DND-41 (cell line): Measurements from ENCODE around the gene BSG.
"Not testable (repeated sequence)": the region's sequence is repeated elsewhere in the genome, so short reads cannot be mapped to it uniquely, and the experiment has no call there.

Source experiments
- CTCF ChIP-seq: IDR thresholded peaks from 2 replicates; pipeline ENCODE4 v1.5.1; 2012; ENCODE audit warnings: borderline replicate concordance, low read length, moderate library complexity, mild to moderate bottlenecking; ENCODE audit not compliant: poor library complexity, severe bottlenecking; ENCODE audit errors: extremely low read depth
- EZH2 ChIP-seq: IDR thresholded peaks from 3 replicates; pipeline ENCODE4 v1.6.1; 2012; ENCODE audit warnings: borderline replicate concordance, low read depth, mild to moderate bottlenecking, moderate library complexity, low read length, inconsistent platforms; ENCODE audit not compliant: severe bottlenecking

DNA sequence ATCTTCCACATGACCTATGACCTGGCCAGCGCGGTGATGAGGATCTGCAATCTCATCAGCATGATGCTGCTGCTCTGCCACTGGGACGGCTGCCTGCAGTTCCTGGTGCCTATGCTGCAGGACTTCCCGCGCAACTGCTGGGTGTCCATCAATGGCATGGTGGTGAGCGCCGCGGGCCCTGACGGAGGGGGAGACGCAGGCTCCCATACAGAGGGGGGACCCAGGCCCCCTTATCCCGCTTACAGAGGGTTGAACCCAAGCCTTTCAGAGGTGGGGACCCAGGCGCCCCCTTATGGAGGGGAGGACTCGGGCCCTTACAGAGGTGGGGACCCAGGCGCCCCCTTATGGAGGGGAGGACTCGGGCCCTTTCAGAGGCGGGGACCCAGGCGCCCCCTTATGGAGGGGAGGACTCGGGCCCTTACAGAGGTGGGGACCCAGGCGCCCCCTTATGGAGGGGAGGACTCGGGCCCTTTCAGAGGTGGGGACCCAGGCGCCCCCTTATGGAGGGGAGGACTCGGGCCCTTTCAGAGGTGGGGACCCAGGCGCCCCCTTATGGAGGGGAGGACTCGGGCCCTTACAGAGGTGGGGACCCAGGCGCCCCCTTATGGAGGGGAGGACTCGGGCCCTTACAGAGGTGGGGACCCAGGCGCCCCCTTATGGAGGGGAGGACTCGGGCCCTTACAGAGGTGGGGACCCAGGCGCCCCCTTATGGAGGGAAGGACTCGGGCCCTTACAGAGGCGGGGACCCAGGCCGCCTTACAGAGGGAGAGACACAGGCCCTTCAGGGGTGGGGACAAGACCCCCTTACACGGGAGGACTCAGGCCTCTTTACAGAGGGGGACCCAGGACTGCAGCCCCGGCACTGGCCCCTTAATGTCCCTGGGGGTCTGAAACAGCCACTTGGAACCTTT, 32.9 kb downstream of the BSG start:
- not testable (repeated sequence) for TF ChIP-seq EZH2
- peak; percentile 47 for TF ChIP-seq CTCF
